GM21447 (cell line): ENCODE measurements around the gene ENOX2.

ENCODE experiments used
- ATAC-seq: cut with Tn5 transposase; IDR thresholded peaks from one replicate; pipeline ENCODE4 v1.9.1; 2021; ENCODE audit not compliant: unreplicated experiment

ENOX2 gene

DNA sequence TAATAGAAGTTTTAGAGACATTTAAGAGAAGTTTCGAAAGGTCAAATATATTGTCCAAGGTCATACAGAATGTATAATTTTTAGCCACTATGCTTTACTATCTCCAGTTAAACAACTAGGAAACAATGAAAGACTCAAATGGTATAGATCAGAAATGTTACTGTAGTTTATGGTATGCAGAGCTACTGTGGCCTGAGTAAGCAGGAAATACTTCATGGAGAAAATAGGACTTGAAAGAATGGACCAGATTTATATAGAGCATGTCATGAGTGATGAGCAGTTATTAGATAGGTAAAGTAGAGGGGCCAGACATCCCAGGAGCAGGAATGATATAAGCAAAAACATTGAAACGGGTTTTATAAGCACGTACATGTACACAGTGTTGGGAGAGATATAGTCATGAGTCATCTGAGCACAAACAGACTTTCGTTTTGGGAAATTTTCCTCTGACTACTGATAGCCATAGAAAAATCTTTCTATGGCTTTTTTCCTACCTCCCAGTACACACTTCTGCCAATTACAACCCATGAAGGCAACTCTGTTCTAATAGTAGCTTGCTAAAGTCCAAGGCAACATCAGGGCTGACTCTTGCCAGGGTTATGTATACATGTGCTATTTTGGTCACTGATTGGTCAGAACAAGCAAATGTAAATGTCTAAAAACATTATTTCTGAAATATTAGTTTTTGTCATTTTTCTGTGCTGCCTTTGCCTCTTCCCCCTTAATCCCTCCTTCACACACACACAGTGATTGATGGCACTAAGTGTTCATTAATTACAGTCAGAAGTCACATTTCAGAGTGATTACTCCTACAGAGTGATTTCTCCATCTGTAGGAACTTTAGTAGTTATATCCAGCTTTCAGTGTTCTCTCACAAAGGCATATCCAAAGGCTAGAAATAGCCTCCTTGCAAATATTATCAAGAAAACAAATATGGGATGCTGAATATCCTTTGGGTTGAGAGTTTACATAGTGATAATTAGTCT is 198.7 kb downstream of the ENOX2 start:
- ATAC-seq, result no peak

DNA sequence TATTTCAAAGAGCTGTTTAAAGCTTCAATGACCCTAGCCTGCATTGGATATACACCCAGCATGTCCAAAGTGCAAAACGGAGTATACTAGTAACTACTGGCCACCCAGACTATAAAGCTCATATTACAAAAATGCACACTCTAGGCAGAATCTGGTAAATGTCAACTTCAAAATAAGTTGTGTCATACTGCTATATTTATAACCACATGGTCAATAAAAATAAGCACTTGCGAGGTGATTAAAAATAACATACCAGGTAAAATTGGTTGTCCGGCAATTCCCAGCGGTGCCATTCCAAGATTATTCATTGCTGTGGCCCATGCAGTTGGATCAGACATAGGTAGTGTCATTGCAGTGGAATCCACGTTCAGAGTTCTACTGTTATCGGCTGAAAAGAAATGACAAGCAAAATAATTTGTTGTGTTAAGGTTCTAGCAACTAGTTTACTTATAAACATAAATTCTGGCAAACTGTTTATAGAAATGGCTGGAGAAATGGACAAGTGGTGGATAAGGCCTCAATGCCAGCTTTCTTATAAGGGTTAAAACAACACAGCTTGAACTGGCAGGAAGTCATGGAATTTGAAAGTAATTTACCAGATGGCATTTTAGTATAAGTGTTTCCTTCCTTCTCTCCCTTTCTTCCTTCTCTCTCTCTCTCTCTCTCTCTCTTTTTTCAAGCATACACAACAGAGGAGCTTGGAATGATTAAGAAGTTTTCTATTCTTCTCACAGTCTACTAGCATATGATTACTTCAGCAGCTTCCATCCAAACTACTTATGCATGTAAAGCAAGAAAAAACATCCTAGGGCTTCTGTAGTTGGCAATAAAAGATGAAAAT is 199.9 kb downstream of the ENOX2 start:
- no peak for ATAC-seq

DNA sequence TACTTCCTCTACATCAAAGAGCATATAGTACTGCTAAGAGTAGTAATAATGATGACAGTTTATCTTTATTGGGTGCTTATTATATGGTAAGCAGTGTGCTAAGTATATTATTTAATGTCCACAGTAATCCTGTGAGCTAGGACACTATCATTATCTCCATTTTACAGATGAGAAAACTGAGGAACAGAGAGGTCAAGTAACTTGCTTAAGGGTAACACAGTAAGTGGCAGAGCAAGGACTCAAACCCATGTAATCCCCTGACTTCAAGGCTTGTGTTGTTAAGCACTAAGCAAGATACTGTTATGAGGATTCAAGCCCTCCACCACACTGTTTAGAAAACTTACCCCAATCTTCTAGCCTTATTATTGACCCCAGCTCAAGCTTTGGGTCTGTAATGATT is 202.4 kb downstream of the ENOX2 start:
- ATAC-seq, result no peak

DNA sequence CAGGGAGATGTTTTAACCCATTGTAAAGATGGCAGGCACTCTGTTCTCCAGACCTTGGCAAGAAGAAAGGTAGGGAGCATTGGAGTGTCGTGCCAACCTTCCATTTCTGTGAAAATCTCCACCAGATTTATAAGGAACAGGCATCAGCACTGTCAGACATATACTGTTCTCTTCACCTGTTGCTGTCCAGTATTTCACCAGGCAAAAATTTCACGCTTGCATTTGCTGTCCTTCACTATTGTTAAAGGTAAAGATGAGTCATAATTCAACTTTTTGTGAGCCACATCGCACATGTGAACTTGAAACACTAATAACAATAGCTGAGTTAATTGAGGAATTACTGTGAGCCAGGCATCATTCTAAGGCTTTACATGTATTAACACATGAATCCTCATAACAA is 203.4 kb downstream of the ENOX2 start:
- ATAC-seq, result no peak

DNA sequence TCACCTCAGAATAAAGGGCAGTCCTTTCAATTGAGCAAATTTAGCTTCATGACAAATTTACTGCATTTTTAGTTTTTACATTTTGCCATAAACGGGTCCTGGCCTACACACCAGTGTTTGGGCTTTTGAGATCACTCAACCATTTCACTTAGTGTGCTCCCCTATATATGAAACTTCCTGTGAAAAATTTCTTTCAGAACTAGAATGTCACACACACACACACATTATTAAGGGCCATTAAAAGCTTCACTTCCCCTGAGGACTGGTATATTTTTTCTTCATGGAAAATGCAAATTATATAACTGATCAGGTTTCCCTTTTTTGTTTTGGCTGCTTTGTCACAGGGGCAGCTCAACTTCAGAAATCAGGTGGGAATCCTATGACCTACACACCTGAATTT is 206.5 kb downstream of the ENOX2 start:
- no peak for ATAC-seq

DNA sequence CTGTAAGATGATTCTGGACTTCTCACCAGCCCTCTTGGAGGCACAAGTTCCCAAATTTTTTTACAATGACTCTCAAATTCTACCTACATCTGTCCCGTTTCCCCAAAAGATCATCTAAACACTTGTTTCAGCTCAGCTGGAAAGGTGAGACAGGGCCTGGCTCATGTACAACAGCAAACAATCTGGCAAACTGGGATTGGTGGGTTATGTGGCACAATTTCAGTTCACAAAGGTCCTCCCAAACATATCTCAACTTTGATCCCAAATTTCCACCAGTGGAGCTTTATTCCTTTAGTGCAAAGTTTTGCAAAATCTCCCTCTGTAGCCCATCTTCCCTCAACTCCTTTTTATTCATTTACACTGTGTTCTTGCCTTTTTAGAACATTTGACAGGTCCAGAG is 207.1 kb downstream of the ENOX2 start:
- no peak for ATAC-seq

DNA sequence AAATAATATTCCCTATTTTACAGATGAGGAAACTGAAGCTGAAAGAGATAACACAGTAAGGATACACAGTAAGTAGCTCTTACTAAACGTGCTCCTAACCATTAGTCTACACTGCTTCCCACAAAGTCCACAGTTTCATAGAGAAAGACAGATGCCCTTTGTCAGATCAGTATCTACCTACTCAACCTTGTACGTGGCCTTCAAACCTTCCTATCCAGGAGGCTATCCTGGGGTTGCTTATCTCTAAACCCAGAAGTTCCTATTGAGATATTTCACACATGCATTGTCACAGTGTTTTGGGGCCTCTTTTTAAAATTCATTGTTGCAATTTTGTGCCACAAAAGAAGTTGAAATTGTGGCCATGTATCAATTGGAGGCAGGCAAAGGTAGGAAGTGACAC is 208.0 kb downstream of the ENOX2 start:
- no peak for ATAC-seq

DNA sequence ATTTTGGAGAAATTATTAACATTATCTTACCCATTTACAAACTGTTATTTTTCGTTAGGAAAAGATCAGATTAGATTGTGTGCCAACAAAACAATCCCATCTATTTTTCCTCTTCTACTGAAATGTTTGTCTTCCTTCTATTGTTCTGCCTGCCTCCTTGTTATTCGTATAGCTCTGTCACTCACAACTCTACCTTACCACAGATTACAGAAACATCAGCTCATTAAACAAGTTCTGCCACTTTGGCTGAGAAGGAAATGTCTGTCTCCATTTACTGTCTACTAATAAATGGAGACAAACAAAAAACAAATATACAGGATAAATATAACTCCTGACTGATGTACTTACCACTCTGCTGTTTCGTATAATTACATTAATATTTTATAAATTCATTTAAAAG is 211.4 kb downstream of the ENOX2 start:
- ATAC-seq, result no peak

DNA sequence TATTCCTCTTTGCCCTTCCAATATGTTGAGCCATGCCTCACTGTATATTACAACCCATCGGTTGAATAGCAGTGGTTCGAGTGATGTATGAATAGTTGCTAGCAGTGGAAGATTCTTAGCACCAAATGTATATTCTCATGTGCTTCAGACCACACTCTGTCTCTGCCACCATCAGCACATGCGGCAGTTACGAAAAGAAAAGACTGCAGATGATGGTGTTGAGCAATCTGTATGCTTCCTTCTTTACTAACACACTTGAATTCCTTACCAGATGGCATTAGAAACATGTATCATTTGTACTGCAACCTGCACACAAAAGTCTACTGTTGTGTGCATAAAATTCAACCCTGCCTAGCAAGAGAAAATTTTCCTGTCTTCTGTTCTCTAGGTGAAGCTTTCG is 214.6 kb downstream of the ENOX2 start:
- no peak for ATAC-seq

DNA sequence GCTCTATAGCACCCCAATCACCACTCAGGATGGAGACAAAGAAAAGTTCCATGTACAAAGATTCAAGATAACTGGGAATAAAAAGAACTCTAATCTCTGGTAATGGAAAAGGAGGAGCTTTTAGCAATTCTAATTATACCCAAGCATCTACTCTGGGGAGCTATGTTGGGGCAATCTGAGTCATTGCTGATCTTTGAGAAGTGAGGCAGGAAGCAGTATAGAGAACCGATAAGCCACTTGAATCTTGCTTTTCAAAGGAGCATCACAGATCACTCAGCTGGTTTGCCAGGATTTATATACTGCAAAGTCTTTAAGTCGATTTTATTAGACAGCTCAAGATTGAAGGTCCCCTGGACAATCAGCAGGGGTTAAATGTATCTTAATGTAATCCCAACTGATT is 220.0 kb downstream of the ENOX2 start:
- no peak for ATAC-seq

DNA sequence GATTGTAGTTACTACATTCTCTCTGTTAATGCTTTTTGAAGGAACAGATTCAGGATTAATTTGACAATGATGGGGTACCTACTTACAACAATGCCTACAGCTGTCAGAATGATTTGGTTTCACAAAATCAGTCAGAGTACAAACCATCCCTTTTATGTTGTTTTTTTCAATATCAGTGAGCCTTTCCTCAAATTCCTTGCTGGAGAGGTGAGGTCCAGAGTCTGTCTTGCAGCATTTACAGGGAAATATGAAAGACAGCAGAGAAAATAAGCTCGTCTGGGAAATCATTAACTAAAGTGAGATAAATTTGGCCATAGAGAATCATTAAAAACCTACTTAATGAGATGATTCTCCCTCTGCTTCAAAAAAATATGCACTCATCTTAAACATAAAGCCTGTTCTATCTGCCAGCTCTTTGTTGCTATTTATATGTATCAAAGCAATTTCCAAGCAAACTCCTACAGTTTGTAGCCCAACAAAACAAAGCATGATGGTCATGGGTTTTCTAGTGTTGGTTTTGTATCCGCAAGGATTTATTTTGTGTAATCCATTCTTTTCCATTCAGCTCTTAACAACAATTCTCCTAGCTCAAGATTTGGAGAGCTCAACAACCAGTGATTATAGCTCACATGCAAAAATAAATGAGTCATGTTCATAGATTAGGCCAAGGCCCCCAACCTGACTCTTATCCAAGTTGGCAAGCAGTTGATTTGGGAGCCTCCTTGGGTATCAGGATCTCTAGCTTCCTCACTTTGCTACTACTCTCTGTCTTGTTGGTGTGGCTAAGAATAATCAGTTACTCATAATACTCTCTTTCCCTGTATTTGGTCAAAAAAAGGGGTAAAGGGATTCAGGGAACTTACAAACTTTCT is 222.6 kb downstream of the ENOX2 start:
- ATAC-seq, result no peak

DNA sequence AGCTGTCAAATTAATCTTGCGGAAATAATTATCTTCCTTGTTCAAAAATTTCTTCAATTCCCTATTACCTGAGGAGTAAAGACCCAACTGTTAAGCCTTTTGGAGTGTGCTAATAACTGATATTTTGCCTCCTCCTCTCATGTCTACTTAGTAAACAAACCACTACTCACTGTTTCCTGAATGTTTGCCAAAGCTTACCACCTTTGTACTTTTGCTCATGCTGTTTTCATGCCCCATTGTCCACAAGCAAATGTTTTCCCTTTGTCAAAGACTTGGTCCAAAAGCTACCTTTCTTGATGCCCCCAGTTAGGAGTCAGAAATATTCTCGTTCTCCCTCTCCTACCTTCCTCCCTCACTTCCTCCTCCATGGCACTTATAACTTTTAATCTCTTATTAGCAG is 226.1 kb downstream of the ENOX2 start:
- ATAC-seq, result no peak

DNA sequence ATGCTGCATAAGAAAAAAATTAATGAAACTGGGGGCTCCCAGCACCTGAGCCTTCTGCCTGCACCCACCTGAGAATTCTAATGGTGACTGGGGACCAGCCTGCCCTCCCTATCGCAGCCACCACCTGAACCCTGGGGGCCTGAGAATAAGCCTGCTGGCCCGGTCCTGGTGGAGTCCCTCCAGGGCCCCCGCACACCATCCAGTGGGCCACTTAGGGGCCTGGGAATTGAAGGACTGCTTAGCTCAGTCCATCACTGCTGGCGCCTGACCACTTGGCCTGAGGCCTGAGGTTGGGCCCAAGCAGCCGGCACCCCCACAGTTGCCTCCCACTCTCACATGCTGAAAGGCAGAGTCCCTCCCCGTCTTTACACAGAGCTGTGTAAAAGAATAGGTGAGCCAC is 230.8 kb downstream of the ENOX2 start:
- ATAC-seq, result no peak

DNA sequence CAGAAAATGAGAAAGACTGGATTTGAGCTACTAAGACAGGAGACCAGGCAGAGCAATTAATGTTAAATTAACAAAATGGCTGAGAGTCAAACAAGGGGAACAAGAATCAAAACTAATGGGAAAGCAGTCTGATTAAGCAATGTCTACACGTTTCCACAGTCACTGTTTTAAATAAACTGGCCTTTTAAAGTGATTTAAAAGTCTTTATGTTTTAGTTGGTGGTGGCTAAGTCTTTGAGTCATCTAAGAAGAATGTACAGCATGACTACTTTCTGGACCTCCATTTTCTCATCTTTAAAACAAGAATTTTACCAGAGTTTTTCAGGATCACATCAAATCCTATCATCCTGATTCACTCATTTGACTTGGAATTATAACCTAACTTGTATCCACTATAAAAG is 233.8 kb downstream of the ENOX2 start:
- no peak for ATAC-seq

DNA sequence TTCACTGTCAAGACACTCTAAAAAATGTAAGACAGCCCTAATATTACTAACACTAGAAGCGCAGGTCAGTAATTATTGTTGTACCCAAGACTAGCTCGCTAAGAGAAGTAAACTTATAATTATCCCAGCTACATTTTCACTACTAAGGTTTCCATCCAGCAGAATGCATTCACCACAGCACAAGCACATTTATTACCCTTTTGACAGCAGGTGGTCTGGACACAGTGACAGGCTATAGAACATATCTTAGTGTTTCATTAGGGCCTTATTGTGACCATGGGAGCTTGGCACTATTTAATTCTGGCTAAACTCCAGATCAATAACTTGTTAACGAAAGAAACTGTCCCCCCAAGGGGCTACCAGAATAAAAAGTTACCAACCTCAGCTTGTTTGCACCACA is 237.7 kb downstream of the ENOX2 start:
- ATAC-seq, result no peak

DNA sequence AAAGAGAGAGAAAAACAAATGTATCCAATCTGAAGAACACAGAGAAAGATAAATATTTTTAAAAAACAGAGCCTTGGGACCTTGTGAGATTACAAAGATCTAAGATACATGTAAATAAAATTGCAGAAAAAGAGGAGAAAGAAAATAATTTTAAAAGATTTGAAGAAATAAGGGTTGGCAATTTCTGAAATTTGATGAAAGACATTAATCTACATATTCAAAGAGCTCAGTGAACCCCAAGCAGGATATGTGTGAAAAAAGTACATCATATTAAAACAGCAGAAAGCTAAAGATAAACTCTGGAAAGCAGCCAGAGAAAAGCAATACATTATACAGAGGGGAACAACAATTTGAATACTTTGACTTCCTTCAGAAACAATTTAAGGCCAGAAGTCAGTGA is 244.7 kb downstream of the ENOX2 start:
- ATAC-seq, result no peak

DNA sequence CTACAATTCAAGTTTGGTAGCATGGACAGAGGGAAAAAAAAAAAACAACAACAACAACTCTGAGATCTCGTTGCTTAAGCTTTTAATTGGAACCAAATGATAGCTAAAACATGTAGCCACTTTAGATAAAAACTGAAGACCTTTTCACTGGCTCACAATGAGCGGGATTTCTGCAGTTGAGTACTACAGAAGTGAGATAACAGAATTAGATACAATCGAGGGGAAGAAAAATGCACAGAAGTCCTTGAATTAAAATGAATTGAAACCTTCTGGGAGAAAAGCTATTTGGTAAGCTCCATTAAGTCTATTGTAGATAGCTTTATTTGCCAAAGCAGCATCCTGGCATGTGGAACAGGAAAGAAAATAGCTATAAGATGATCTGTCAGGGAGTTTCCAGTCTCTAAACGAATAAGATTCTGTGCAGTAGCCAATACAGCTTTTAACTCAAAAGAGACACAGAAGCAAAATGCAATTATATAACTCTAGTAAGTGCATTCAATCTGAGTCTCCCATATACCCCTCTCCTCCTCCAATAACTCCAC is 248.5 kb downstream of the ENOX2 start:
- ATAC-seq, result no peak

DNA sequence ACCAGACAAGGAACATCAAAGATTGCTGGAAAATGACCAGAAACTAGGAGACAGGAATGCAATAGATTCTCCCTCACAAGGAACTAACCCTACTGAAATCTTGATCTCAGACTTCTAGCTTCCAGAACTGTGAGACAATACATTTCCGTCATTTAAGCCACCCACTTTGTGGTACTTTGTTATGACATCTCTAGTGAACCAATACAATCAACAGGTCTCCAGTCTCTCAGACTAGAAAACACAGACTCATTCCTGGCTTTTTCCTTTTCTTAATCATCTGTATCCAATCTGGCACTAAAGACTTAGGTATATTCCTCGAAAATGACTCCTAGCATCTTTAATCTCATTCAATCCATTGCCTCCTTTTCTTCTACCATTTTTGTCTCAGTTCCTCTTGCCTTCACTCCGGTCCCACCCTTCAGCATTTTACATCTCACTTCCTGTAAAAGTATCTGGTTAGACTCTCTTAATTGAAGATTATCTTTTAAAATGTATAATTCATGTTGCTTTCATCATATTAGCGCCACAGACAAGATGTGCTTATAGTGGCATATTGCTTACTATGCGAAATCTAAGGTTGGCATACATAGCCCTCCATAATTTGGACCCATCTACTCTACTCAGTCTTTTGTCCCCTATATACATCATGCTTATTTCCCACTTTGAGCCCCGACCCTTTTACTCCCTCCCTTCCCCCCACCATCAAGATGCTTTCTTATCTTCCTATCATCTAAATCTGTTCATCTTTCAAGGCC is 250.0 kb downstream of the ENOX2 start:
- no peak for ATAC-seq

DNA sequence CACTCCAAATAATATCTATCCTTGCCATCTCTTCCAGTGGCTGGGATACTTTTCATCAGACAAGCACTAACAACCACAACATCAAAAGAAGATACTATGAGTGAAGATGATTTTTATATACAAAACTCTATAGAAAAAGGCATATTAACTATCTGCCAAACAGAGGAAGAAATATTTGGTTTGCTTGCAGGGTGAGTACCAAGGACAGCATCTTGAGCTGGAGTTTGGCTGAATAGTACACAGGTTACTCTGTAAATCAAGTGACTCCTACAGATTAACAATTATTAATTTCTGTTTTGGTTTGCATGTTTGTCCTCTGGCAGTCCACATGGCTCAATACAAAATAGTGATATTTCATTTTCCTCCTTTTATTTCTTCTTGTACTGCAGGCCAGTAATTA is 253.3 kb downstream of the ENOX2 start:
- no peak for ATAC-seq

DNA sequence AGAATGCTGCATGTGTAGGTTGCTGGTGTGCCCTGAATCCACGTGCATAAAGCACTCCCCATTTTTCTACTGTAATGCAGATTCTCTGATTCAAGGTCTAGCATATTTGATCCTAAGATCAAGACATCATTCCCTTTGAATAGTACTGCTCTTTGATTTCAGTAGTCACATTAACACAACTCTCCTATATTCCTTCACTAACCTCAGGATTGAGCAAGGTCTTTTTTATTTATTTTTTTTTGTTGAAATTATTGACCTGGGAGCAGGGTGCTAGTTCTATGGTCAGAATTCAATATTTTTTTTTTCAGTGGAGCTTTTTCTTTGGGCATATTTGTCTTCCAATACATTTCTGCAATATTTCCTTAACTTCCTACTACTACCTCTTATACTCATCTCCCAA is 255.5 kb downstream of the ENOX2 start:
- no peak for ATAC-seq
